Caki2 (cell line): ENCODE measurements around the gene APCDD1L. TPM values are rescaled to one million over a fixed set of nuclear protein-coding genes. Genes with fewer than 3 reads are reported as not detected.

Experiments used
- DNase-seq: peaks from one replicate; pipeline ENCODE4 v3.0.0-alpha.2; 2015; ENCODE audit warnings: low read depth
- in situ Hi-C: cut with HindIII; loops from 2 replicates; pipeline ENCODE4 v1.10.0; 2016; ENCODE audit warnings: low sequenced_read_pairs, low pct_unique_long_range_greater_than_20kb, mixed read lengths
- total RNA-seq: library from RNA; depleted of rRNA; stranded (reverse); fragments of >200 nt; shearing (Covaris generic); gene quantifications from 2 replicates; pipeline ENCODE4 v1.2.3, GENCODE V29; 2014; ENCODE audit warnings: low replicate concordance

Gene APCDD1L
- total RNA-seq, 1 experiment from 2014 or later, result not detected

- DNase-seq, result no peak
- in situ Hi-C loops, result no loop called here
Measured at GRCh38 chr20:58458342-58459057, 56.7 kb downstream of the APCDD1L start.

- DNase-seq, result no peak
- in situ Hi-C loops, result no loop called here
Measured at GRCh38 chr20:58457083-58457695, 58.0 kb downstream of the APCDD1L start.

- in situ Hi-C loops, result no loop called here
- DNase-seq, result no peak
Measured at GRCh38 chr20:58454460-58454859, 60.7 kb downstream of the APCDD1L start.

GRCh38 chr20:58453391-58453790 lies 61.8 kb downstream of the APCDD1L start:
- in situ Hi-C loops, result no loop called here
- no peak for DNase-seq

- in situ Hi-C loops, result no loop called here
- no peak for DNase-seq
Measured at GRCh38 chr20:58452667-58453255, 62.4 kb downstream of the APCDD1L start.

GRCh38 chr20:58450254-58450653 lies 64.9 kb downstream of the APCDD1L start:
- DNase-seq, result no peak

GRCh38 chr20:58449681-58450221 lies 65.4 kb downstream of the APCDD1L start:
- in situ Hi-C loops, result no loop called here
- DNase-seq, result no peak

More at GRCh38 chr20:58450254-58450653, 64.9 kb downstream of the APCDD1L start:
- in situ Hi-C loops, result no loop called here

GRCh38 chr20:58448958-58449357 lies 66.2 kb downstream of the APCDD1L start:
- in situ Hi-C loops, result no loop called here
- no peak for DNase-seq

GRCh38 chr20:58447511-58448391 lies 67.4 kb downstream of the APCDD1L start:
- in situ Hi-C loops, result no loop called here
- peak; percentile 66 for DNase-seq

- in situ Hi-C loops, result no loop called here
- no peak for DNase-seq
Measured at GRCh38 chr20:58446960-58447265, 68.3 kb downstream of the APCDD1L start.

- in situ Hi-C loops, result no loop called here
Measured at GRCh38 chr20:58446264-58446959, 68.8 kb downstream of the APCDD1L start.

GRCh38 chr20:58444746-58445255 lies 70.4 kb downstream of the APCDD1L start:
- no peak for DNase-seq
- in situ Hi-C loops, result no loop called here

More at GRCh38 chr20:58446264-58446959, 68.8 kb downstream of the APCDD1L start:
- no peak for DNase-seq

GRCh38 chr20:58441723-58442122 lies 73.5 kb downstream of the APCDD1L start:
- in situ Hi-C loops, result no loop called here
- no peak for DNase-seq

GRCh38 chr20:58440021-58440767 lies 75.0 kb downstream of the APCDD1L start:
- in situ Hi-C loops, result no loop called here
- peak; percentile 30 for DNase-seq

- in situ Hi-C loops, result no loop called here
- DNase-seq, result no peak
Measured at GRCh38 chr20:58438970-58439808, 76.0 kb downstream of the APCDD1L start.

- in situ Hi-C loops, result no loop called here
- peak; percentile 82 for DNase-seq
Measured at GRCh38 chr20:58436868-58437645, 78.1 kb downstream of the APCDD1L start.
